Measurements from ENCODE around the gene FKRP. TPM values are rescaled to one million over a fixed set of nuclear protein-coding genes. Genes with fewer than 3 reads are reported as not detected.
A peak's percentile ranks its signal among the peaks of the same experiment; 100 is the strongest.

Gene FKRP
- total RNA-seq, result 10 to 100 TPM in 1 of 4 donors, 1 to 10 TPM in 3; 5.6 to 12.6 (median 9.3) TPM

GRCh38 chr19:46745521-46746280 lies at the start of gene FKRP:
Gene FKRP, plus strand, starts transcription at chr19:46746057. Its CDS starts 9,394 bp downstream, at chr19:46755451.
- peaks cover 26 to 79% (median 43%) of the 10 kb centered on the region in 3 donors for H3K4me1 ChIP-seq
- 0% methylated on average over 19 to 22 of the region's 68 CpGs for WGBS, 2 donors
- TF ChIP-seq POLR2A (IDR thresholded peaks at IDR 0.05), result no peak
- no peak for TF ChIP-seq CTCF (IDR thresholded peaks at IDR 0.05)
- H3K27ac ChIP-seq, result peak within 1 kb of the TSS; percentile 88 to 97 (median 94)
- DNase-seq, result no peak
- intact Hi-C loops (cut with DNase I), result no loop called here
- H3K9me3 ChIP-seq, result no peaks in the 10 kb centered on the region
- H3K27me3 ChIP-seq, result no peaks in the 10 kb centered on the region
- peak within 1 kb of the TSS; percentile 95 to 100 (median 98) for H3K4me3 ChIP-seq
- peaks cover 0 to 17% (median 0%) of the 10 kb centered on the region in 3 donors for H3K36me3 ChIP-seq

GRCh38 chr19:46696866-46697203 lies 49.0 kb upstream of the FKRP start:
- Histone ChIP-seq H3K36me3 (peaks cover 74 to 100% (median 85%) of the 10 kb centered on the region in 3 donors), H3K27ac (peak overlapping the region; percentile 10 to 72 (median 39))
- DNase-seq, result no peak

GRCh38 chr19:46697204-46697960 lies 48.5 kb upstream of the FKRP start:
- Histone ChIP-seq H3K36me3 (peaks cover 73 to 100% (median 82%) of the 10 kb centered on the region in 3 donors), H3K27ac (peak overlapping the region; percentile 16 to 72 (median 53)), H3K9me3 (no peaks in the 10 kb centered on the region), H3K4me1 (peaks cover 0 to 17% (median 0%) of the 10 kb centered on the region in 3 donors), H3K27me3 (no peaks in the 10 kb centered on the region), H3K4me3 (peak overlapping the region in 2 of 4 donors; percentile 27 to 40)
- intact Hi-C loops (cut with DNase I), result no loop called here
- no peak for DNase-seq
- TF ChIP-seq POLR2A (IDR thresholded peaks at IDR 0.05) (no peak), CTCF (IDR thresholded peaks at IDR 0.05) (no peak)
- WGBS, 2 donors, result 29 to 54% methylated on average over 12 to 29 of the region's 39 CpGs

More at GRCh38 chr19:46696866-46697203, 49.0 kb upstream of the FKRP start:
- Histone ChIP-seq H3K27me3 (no peaks in the 10 kb centered on the region), H3K4me1 (peaks cover 0 to 17% (median 0%) of the 10 kb centered on the region in 3 donors), H3K4me3 (peak overlapping the region in 1 of 4 donors; percentile 27), H3K9me3 (no peaks in the 10 kb centered on the region)
- intact Hi-C loops (cut with DNase I), result no loop called here
- 78 to 81% methylated on average over 9 of the region's 9 CpGs for WGBS, 2 donors
- TF ChIP-seq CTCF (IDR thresholded peaks at IDR 0.05), result no peak
- TF ChIP-seq POLR2A (IDR thresholded peaks at IDR 0.05), result no peak

GRCh38 chr19:46698395-46699321 lies 47.2 kb upstream of the FKRP start:
- Histone ChIP-seq H3K4me1 (peaks cover 0 to 17% (median 0%) of the 10 kb centered on the region in 3 donors), H3K27ac (peak overlapping the region in 1 of 4 donors; percentile 62), H3K36me3 (peaks cover 61 to 100% (median 79%) of the 10 kb centered on the region in 3 donors), H3K4me3 (no peak overlapping the region), H3K27me3 (no peaks in the 10 kb centered on the region), H3K9me3 (no peaks in the 10 kb centered on the region)
- no peak for DNase-seq
- intact Hi-C loops (cut with DNase I), result no loop called here
- WGBS, 2 donors, result 90 to 93% methylated on average over 11 of the region's 11 CpGs
- TF ChIP-seq CTCF (IDR thresholded peaks at IDR 0.05), result no peak
- no peak for TF ChIP-seq POLR2A (IDR thresholded peaks at IDR 0.05)
